Heart right ventricle (tissue), 16 donors: Measurements from ENCODE around the gene CCDC134. TPM values are rescaled to one million over a fixed set of nuclear protein-coding genes. Genes with fewer than 3 reads are reported as not detected.

Source experiments
- ATAC-seq, 8 donors: fragments of 200-7000 bp; cut with Tn5 transposase; one replicate each; pipeline ENCODE4 v1.9.1; 2020; ENCODE audit warnings: mild to moderate bottlenecking in 8 of 8, moderate library complexity in 8 of 8, moderate number of reproducible peaks in 1 of 8
- DNase-seq, 2 donors: peaks; one replicate each; pipeline ENCODE4 v3.0.0-alpha.2; 2020
- H3K27ac ChIP-seq, 10 donors: fragments of 200-600 bp; sonication (generic) in 2 of 10; one replicate each; pipeline versions ENCODE4 v1.5.0 to v1.8.0; 2020 to 2022; ENCODE audit warnings: mild to moderate bottlenecking in 3 of 10
- H3K27me3 ChIP-seq, 7 donors: fragments of 200-600 bp; one replicate each; pipeline ENCODE4 v1.8.0; 2021 to 2022; ENCODE audit warnings: mild to moderate bottlenecking in 2 of 7
- H3K36me3 ChIP-seq, 9 donors: fragments of 200-600 bp; sonication (generic) in 1 of 9; one replicate each; pipeline versions ENCODE4 v1.5.0 to v1.8.0; 2020 to 2022; ENCODE audit warnings: mild to moderate bottlenecking in 2 of 9
- H3K4me1 ChIP-seq, 9 donors: fragments of 200-600 bp; sonication (generic) in 1 of 9; one replicate each; pipeline versions ENCODE4 v1.5.0 to v1.8.0; 2020 to 2022; ENCODE audit warnings: mild to moderate bottlenecking in 4 of 9
- H3K4me3 ChIP-seq, 10 donors: fragments of 200-600 bp; sonication (generic) in 2 of 10; one replicate each; pipeline versions ENCODE4 v1.5.0 to v1.8.0; 2020 to 2022; ENCODE audit warnings: mild to moderate bottlenecking in 7 of 10, moderate library complexity in 2 of 10
- H3K9me3 ChIP-seq, 11 donors: fragments of 200-600 bp in 10 of 11; sonication (generic) in 2 of 11; one replicate each; pipeline versions ENCODE4 v1.5.0 to v1.8.0; 2013 to 2022; ENCODE audit warnings: mild to moderate bottlenecking in 2 of 11, control low read depth in 1 of 11, moderate library complexity in 1 of 11
- CTCF ChIP-seq, 9 donors: fragments of 200-600 bp; sonication (generic) in 2 of 9; IDR thresholded peaks; one replicate each; pipeline versions ENCODE4 v1.5.0 to v1.8.0; 2021 to 2022; ENCODE audit warnings: antibody characterized with exemption in 9 of 9, mild to moderate bottlenecking in 5 of 9, moderate library complexity in 1 of 9
- WGBS, 2 donors: extraction: QIAGEN DNeasy Blood & Tissue Kit; methylation state at CpG; one replicate each; pipeline ENCODE4 v1.1.7; 2013; ENCODE audit warnings: inconsistent platforms in 1 of 2; 5-methylcytosine and 5-hydroxymethylcytosine counted together
- intact Hi-C, 10 donors: fragments of 100-400 bp; cut with DNase I; formaldehyde crosslinking; loops; one replicate each; pipeline versions ENCODE4 v1.11.1 to v1.14.2; 2022
- polyA plus RNA-seq, 2 donors: library from polyadenylated mRNA; stranded (reverse); fragments of 200-250 nt; gene quantifications; one replicate each; pipeline ENCODE4 v1.2.3, GENCODE V29; 2013
- total RNA-seq, 10 donors: library from RNA; stranded (reverse); fragmentation: NEBNext Ultra II Directional in 3 of 10; extraction: Animal tissue kit (Norgen Biotek cat#: 25700) in 3 of 10; gene quantifications; one replicate each; pipeline versions ENCODE4 v1.2.1 to v1.2.4, GENCODE V29; 2021 to 2023
- donor health status: Arrhythmogenic right ventricular cardiomyopathy.
- donor health status: ischemic (EF 13 %, LVEDD 7.1; RV severe dilation, severe dysfunction).
- donor health status: healthy with polysubstance abuse.
- donor health status: DM: no; HTN: yes; CAD: no.
- donor health status: DM: no; HTN: no; CAD: no.
- donor health status: ischemic (EF 25% LVEDD 6.9; RV normal size, moderate dysfunction).
- donor health status: ischemic (EF 25% LVEDD 5.7; RV mildly dilated, moderate dysfunction).
- donor health status: healthy.
- donor health status: DM: yes; HTN: yes; CAD: no.
- donor health status: Ischemic cardiomyopathy.
- donor health status: ischemic (EF 35%, LVEDD 5.7; RV mildly dilated, moderate dysfunction).
- donor health status: nonischemic (EF 11% LVEDD 7.7; RV severe dilation, severe dysfunction).
- donor health status: DM: yes; HTN: yes; CAD: no.
- donor health status: PGD.
- donor health status: ischemic (EF 29% LVEDD 5.4; RV normal size, mild dysfunction).
- donor health status: nonischemic (EF 23%, LVEDD 6.1; RV moderate dilation, normal function).

CCDC134 gene
- total and polyA plus RNA-seq, 12 donors, result 1.2 to 7.3 (median 3.8) TPM

GRCh38 chr22:41799486-41800347, 762 bp upstream of the CCDC134 start:
- intact Hi-C loops, result loop anchor here in 3 of 10 donors (5.0 to 10.0 kb wide), 3 partner anchors 52 to 105 kb away; partner anchors contain the start of gene MEI1 (in 3 of the 3)
- ATAC-seq (peak; percentile 52 to 76 (median 72)), DNase-seq (peak; percentile 34 to 48)
- no peaks in the 10 kb centered on the region for H3K9me3 ChIP-seq
- no peaks in the 10 kb centered on the region for H3K27me3 ChIP-seq
- peaks cover 6 to 31% (median 22%) of the 10 kb centered on the region in 9 donors for H3K4me1 ChIP-seq
- peak overlapping the region; percentile 70 to 96 (median 91) for H3K27ac ChIP-seq
- no peak for TF ChIP-seq CTCF (IDR thresholded peaks at IDR 0.05)
- peaks cover 0 to 2% (median 0%) of the 10 kb centered on the region in 9 donors for H3K36me3 ChIP-seq
- 18 to 19% methylated on average over 38 of the region's 38 CpGs for WGBS, 2 donors
- peak overlapping the region; percentile 54 to 100 (median 85) for H3K4me3 ChIP-seq

- peaks cover 6 to 31% (median 22%) of the 10 kb centered on the region in 9 donors for H3K4me1 ChIP-seq
- ATAC-seq (no peak), DNase-seq (no peak)
- TF ChIP-seq CTCF (IDR thresholded peaks at IDR 0.05), result no peak
- intact Hi-C loops, result loop anchor here in 2 of 10 donors (5.0 to 10.0 kb wide), 2 partner anchors 104 to 106 kb away; partner anchors contain the start of gene MEI1 (in 2 of the 2)
- peak overlapping the region; percentile 54 to 100 (median 85) for H3K4me3 ChIP-seq
- H3K9me3 ChIP-seq, result no peaks in the 10 kb centered on the region
- H3K27me3 ChIP-seq, result no peaks in the 10 kb centered on the region
- peak overlapping the region in 7 of 10 donors; percentile 89 to 96 (median 93) for H3K27ac ChIP-seq
- H3K36me3 ChIP-seq, result no peaks in the 10 kb centered on the region
- WGBS, 2 donors, result 37 to 41% methylated on average over 4 of the region's 4 CpGs
These were observed 804 bp downstream of the CCDC134 start for GRCh38 chr22:41801147-41801819.

- Histone ChIP-seq H3K36me3 (no peaks in the 10 kb centered on the region), H3K9me3 (no peaks in the 10 kb centered on the region), H3K27ac (no peak overlapping the region), H3K4me1 (peaks cover 6 to 31% (median 22%) of the 10 kb centered on the region in 9 donors), H3K27me3 (no peaks in the 10 kb centered on the region), H3K4me3 (peak overlapping the region in 2 of 10 donors; percentile 95 to 100)
- ATAC-seq (no peak), DNase-seq (no peak)
- TF ChIP-seq CTCF (IDR thresholded peaks at IDR 0.05), result no peak
- intact Hi-C loops, result loop anchor here in 2 of 10 donors (5.0 to 10.0 kb wide), 2 partner anchors 105 to 107 kb away; partner anchors contain the start of gene MEI1 (in 2 of the 2)
- WGBS, 2 donors, result 74 to 92% methylated on average over 2 of the region's 2 CpGs
These were observed 1.4 kb downstream of the CCDC134 start for GRCh38 chr22:41801886-41802285.

GRCh38 chr22:41805639-41806038, 5.2 kb downstream of the CCDC134 start:
- DNase-seq, result no peak
- Histone ChIP-seq H3K4me3 (no peak overlapping the region), H3K27ac (no peak overlapping the region), H3K36me3 (peaks cover 0 to 20% (median 0%) of the 10 kb centered on the region in 9 donors), H3K4me1 (peaks cover 2 to 16% (median 12%) of the 10 kb centered on the region in 9 donors), H3K9me3 (no peaks in the 10 kb centered on the region), H3K27me3 (no peaks in the 10 kb centered on the region)
- ATAC-seq, result no peak
- intact Hi-C loops, result loop anchor here in 1 of 10 donors (10.0 kb wide), 1 partner anchor 111 kb away; the partner anchor contains the start of gene MEI1
- TF ChIP-seq CTCF (IDR thresholded peaks at IDR 0.05), result no peak
